ENCODE measurements around the gene APOC3.

APOC3 gene

DNA sequence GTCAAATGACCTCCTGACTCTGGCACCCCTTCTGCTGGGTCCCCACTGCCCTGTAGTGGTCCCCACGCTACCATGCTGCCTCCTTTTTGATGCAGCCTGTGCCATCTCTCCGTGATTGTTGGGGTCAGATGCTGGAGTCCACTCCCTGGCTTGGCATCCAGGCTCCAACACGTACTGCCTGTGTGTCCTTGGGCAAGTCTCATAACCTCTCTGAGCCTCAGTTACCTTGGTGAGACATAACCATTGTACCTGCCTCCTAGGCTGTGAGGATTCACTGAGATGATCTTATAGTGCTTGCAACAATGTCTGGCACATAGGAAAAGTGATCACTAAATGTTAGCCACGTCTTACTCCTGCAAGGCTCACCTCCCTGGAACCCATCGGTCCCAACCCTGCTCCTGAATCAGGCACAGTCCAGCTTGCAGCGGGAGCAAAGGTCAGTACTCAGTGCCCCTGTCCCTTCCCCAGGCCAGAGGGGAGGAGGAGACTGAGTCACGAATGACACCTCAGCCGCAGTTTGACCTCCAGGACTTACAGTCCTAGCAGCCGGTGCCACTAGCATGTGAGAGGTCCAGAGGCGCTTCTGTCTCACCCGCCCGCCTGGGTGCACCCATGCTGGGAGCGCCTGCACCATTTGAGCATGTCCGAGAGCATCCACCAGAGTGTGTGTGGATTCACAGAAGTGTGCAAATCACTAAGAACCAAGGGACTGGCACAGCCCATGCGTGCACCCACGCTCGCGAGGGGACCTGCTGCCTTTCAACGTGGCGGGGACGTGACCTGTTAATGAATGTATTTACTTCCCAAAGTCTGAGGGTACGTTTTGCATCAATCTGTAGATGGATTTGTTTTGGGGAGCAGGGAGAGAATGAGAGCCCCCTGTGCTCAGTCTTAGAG, 3.6 kb upstream of the APOC3 start:
- Histone ChIP-seq H3K9me3 (replicated peaks in 1 of 11) (no peaks in the 10 kb centered on the region), H3K9ac (no peak overlapping the region), H3K4me2 (no peak overlapping the region), H4K20me1 (no peaks in the 10 kb centered on the region), H3K27me3 (no peaks in the 10 kb centered on the region), H3K4me3 (no peak overlapping the region), H3K27ac (no peak overlapping the region), H3K4me1 (peaks cover 0 to 13% (median 9%) of the 10 kb centered on the region in 10 experiments; a peak in 18 of 20 replicates), H3K36me3 (no peaks in the 10 kb centered on the region)
- TF ChIP-seq Cebpa-rat (IDR thresholded peaks at IDR 0.05), result no peak

DNA sequence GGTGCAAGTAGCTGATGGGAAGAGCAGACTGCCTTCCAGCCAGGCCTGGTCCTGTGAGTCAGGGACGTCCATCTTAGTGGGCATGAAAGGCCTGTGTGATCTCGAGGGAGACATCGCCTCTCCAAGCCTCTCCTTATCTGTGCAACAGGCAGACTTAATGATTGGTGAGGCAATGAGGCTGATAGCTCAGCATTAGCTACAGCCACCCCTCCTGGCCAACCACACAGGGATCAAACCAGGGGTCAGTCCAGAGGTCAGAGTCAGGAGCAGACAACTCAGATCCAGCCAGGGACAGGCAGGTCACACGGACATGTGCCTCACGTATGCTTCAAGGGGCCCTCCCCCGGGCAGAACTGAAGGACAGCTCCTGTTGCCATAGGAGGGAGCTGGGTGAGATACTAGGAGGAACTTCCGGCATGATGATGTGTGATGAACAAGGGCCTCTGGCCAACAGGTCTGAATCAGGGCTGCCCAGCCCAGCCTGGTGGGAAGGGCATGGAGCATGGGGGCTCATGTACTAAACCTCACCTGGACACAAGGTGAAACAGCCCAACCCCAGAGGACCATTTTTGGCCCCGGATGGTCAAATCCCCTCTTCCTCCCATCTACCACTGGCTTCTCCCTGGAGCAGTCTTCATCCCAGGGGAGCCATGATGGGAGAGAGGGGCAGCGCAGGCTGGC, 2.8 kb upstream of the APOC3 start:
- H3K4me2 ChIP-seq, result no peak overlapping the region
- H3K27ac ChIP-seq, result no peak overlapping the region
- H3K36me3 ChIP-seq, result no peaks in the 10 kb centered on the region
- H3K4me1 ChIP-seq, result peaks cover 0 to 13% (median 9%) of the 10 kb centered on the region in 10 experiments; a peak in 18 of 20 replicates
- H3K9me3 ChIP-seq (replicated peaks in 1 of 11), result no peaks in the 10 kb centered on the region
- no peak overlapping the region for H3K9ac ChIP-seq
- H4K20me1 ChIP-seq, result no peaks in the 10 kb centered on the region
- H3K27me3 ChIP-seq, result no peaks in the 10 kb centered on the region
- TF ChIP-seq Cebpa-rat (IDR thresholded peaks at IDR 0.05), result no peak
- H3K4me3 ChIP-seq, result no peak overlapping the region

DNA sequence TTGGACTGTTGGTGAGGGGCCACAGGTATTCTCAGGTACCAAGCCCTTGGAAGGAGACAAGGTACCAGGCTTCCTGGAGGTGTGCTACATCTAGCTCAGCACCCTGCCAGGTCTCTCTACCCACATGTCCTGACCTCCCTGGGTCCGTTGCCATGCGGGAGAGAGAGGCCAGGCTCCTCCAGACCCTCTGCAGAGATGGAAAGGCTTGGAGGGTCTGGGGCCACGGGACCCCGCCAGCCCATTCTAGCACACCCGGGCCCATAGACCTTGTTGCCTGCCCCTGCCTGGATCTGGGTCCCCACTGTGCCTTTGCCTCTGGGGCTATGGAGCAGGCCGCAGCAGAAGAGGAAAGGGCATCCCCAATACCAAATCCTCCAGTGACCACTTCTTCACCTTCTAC, 2.2 kb upstream of the APOC3 start:
- no peak for TF ChIP-seq Cebpa-rat (IDR thresholded peaks at IDR 0.05)
- no peak overlapping the region for H3K4me3 ChIP-seq
- H3K4me1 ChIP-seq, result peaks cover 0 to 13% (median 9%) of the 10 kb centered on the region in 10 experiments; a peak in 18 of 20 replicates

DNA sequence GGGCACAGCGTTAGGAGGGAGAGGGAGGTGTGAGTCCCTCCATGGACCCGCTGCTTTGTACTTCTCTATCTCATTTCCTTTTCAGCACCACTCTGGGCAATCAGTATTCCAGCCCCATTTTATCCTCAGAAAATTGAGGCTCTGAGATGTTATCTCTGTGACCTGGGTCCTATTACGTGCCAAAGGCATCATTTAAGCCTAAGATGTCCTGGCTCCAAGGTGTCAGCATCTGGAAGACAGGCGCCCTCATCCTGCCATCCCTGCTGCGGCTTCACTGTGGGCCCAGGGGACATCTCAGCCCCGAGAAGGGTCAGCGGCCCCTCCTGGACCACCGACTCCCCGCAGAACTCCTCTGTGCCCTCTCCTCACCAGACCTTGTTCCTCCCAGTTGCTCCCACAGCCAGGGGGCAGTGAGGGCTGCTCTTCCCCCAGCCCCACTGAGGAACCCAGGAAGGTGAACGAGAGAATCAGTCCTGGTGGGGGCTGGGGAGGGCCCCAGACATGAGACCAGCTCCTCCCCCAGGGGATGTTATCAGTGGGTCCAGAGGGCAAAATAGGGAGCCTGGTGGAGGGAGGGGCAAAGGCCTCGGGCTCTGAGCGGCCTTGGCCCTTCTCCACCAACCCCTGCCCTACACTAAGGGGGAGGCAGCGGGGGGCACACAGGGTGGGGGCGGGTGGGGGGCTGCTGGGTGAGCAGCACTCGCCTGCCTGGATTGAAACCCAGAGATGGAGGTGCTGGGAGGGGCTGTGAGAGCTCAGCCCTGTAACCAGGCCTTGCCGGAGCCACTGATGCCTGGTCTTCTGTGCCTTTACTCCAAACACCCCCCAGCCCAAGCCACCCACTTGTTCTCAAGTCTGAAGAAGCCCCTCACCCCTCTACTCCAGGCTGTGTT, 829 bp upstream of the APOC3 start:
- no peaks in the 10 kb centered on the region for H3K27me3 ChIP-seq
- no peaks in the 10 kb centered on the region for H4K20me1 ChIP-seq
- peak overlapping the region in 9 of 11 experiments; percentile 23 to 71 (median 59); a peak in 16 of 22 replicates for H3K4me2 ChIP-seq
- no peak overlapping the region; a peak in 1 of 22 replicates for H3K27ac ChIP-seq
- no peaks in the 10 kb centered on the region for H3K36me3 ChIP-seq
- no peak for TF ChIP-seq Cebpa-rat (IDR thresholded peaks at IDR 0.05)
- H3K9ac ChIP-seq, result peak overlapping the region in 2 of 11 experiments; percentile 15 to 35; a peak in 2 of 22 replicates
- peaks cover 0 to 19% (median 14%) of the 10 kb centered on the region in 10 experiments; a peak in 18 of 20 replicates for H3K4me1 ChIP-seq
- H3K9me3 ChIP-seq (replicated peaks in 1 of 11), result no peaks in the 10 kb centered on the region
- H3K4me3 ChIP-seq, result no peak overlapping the region

More for the DNA sequence above, 2.2 kb upstream of the APOC3 start:
- Histone ChIP-seq H3K9me3 (replicated peaks in 1 of 11) (no peaks in the 10 kb centered on the region), H3K36me3 (no peaks in the 10 kb centered on the region), H3K27me3 (no peaks in the 10 kb centered on the region), H3K9ac (no peak overlapping the region), H3K27ac (no peak overlapping the region), H3K4me2 (no peak overlapping the region), H4K20me1 (no peaks in the 10 kb centered on the region)

DNA sequence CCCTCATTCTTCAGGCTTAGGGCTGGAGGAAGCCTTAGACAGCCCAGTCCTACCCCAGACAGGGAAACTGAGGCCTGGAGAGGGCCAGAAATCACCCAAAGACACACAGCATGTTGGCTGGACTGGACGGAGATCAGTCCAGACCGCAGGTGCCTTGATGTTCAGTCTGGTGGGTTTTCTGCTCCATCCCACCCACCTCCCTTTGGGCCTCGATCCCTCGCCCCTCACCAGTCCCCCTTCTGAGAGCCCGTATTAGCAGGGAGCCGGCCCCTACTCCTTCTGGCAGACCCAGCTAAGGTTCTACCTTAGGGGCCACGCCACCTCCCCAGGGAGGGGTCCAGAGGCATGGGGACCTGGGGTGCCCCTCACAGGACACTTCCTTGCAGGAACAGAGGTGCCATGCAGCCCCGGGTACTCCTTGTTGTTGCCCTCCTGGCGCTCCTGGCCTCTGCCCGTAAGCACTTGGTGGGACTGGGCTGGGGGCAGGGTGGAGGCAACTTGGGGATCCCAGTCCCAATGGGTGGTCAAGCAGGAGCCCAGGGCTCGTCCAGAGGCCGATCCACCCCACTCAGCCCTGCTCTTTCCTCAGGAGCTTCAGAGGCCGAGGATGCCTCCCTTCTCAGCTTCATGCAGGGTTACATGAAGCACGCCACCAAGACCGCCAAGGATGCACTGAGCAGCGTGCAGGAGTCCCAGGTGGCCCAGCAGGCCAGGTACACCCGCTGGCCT, 641 bp downstream of the APOC3 start:
- TF ChIP-seq Cebpa-rat (IDR thresholded peaks at IDR 0.05), result no peak
- no peak overlapping the region for H3K4me3 ChIP-seq
- no peak overlapping the region for H3K9ac ChIP-seq
- no peaks in the 10 kb centered on the region for H4K20me1 ChIP-seq
- H3K4me2 ChIP-seq, result peak overlapping the region in 4 of 11 experiments; percentile 59 to 71 (median 64); a peak in 4 of 22 replicates
- H3K9me3 ChIP-seq (replicated peaks in 1 of 11), result no peaks in the 10 kb centered on the region
- H3K27me3 ChIP-seq, result no peaks in the 10 kb centered on the region
- peaks cover 10 to 33% (median 28%) of the 10 kb centered on the region in 10 experiments for H3K4me1 ChIP-seq
- H3K36me3 ChIP-seq, result no peaks in the 10 kb centered on the region
- H3K27ac ChIP-seq, result no peak overlapping the region

DNA sequence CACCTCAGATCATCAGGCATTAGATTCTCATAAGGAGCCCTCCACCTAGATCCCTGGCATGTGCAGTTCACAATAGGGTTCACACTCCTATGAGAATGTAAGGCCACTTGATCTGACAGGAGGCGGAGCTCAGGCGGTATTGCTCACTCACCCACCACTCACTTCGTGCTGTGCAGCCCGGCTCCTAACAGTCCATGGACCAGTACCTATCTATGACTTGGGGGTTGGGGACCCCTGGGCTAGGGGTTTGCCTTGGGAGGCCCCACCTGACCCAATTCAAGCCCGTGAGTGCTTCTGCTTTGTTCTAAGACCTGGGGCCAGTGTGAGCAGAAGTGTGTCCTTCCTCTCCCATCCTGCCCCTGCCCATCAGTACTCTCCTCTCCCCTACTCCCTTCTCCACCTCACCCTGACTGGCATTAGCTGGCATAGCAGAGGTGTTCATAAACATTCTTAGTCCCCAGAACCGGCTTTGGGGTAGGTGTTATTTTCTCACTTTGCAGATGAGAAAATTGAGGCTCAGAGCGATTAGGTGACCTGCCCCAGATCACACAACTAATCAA, 2.2 kb downstream of the APOC3 start:
- no peaks in the 10 kb centered on the region for H3K27me3 ChIP-seq
- H3K36me3 ChIP-seq, result no peaks in the 10 kb centered on the region
- peaks cover 20 to 45% (median 39%) of the 10 kb centered on the region in 10 experiments for H3K4me1 ChIP-seq
- no peak overlapping the region for H3K4me2 ChIP-seq
- H4K20me1 ChIP-seq, result no peaks in the 10 kb centered on the region
- no peak for TF ChIP-seq Cebpa-rat (IDR thresholded peaks at IDR 0.05)
- no peaks in the 10 kb centered on the region for H3K9me3 ChIP-seq (replicated peaks in 1 of 11)
- no peak overlapping the region for H3K4me3 ChIP-seq
- H3K27ac ChIP-seq, result no peak overlapping the region
- no peak overlapping the region for H3K9ac ChIP-seq

DNA sequence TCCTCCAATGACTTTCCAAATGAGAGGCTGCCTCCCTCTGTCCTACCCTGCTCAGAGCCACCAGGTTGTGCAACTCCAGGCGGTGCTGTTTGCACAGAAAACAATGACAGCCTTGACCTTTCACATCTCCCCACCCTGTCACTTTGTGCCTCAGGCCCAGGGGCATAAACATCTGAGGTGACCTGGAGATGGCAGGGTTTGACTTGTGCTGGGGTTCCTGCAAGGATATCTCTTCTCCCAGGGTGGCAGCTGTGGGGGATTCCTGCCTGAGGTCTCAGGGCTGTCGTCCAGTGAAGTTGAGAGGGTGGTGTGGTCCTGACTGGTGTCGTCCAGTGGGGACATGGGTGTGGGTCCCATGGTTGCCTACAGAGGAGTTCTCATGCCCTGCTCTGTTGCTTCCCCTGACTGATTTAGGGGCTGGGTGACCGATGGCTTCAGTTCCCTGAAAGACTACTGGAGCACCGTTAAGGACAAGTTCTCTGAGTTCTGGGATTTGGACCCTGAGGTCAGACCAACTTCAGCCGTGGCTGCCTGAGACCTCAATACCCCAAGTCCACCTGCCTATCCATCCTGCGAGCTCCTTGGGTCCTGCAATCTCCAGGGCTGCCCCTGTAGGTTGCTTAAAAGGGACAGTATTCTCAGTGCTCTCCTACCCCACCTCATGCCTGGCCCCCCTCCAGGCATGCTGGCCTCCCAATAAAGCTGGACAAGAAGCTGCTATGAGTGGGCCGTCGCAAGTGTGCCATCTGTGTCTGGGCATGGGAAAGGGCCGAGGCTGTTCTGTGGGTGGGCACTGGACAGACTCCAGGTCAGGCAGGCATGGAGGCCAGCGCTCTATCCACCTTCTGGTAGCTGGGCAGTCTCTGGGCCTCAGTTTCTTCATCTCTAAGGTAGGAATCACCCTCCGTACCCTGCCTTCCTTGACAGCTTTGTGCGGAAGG, 2.9 kb downstream of the APOC3 start:
- Histone ChIP-seq H3K4me2 (no peak overlapping the region), H3K27me3 (no peaks in the 10 kb centered on the region), H3K27ac (no peak overlapping the region), H3K36me3 (no peaks in the 10 kb centered on the region), H3K9ac (no peak overlapping the region), H3K4me3 (no peak overlapping the region), H4K20me1 (no peaks in the 10 kb centered on the region), H3K4me1 (peaks cover 20 to 45% (median 39%) of the 10 kb centered on the region in 10 experiments), H3K9me3 (replicated peaks in 1 of 11) (no peaks in the 10 kb centered on the region)
- TF ChIP-seq Cebpa-rat (IDR thresholded peaks at IDR 0.05), result no peak

Measured in BLaER1 treated with 17β-estradiol and CSF1 and Interleukin-3, amounts not matched to agents 10 nM and 100 nM (cell line).